Stimulated activated CD4-positive, alpha-beta T cell treated with anti-CD3 and anti-CD28 coated beads, Interleukin-12 subunit alpha, Interleukin-12 subunit beta, amount 100 ng/mL, for 24 hours (primary cell): ENCODE results near the gene ASCC1.

Experiments
- DNase-seq, 2 experiments: peaks; one replicate each; pipeline ENCODE4 v3.0.0-alpha.2; 2020; ENCODE audit warnings: low read depth in 2 of 2

ASCC1 gene

DNA sequence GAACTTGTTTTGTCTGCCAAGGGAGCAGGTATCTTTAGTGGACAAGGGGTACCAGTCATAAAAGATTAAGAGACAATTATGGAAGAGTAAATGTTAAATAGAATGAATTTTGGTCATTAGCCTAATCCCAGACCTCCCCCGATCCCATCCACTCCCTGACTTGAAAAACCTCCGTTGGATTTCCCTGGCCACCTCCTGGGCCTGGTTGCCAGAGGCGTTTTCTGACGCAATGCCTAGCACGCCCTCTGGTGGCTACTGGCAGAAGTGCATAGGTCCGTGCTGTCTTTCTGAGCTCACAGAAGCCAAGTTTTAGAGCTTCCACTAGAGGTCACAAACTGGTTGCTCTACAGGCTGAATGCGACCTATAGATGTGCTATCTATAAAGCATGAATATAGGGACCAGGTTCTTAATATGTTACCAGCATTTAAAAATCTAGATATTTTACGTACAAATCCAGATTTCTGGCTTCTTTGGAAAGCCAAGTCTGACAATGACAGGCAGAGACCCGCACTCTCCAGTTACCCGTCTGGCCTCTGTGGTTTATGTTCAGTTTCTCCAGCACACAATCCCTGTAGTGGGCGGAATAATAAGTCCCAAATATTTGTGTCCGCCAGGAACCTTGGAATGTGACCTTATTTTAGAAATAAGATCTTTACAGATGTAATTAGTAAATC is 167.5 kb downstream of the ASCC1 start:
- DNase-seq = peak; percentile 72 to 92
